Activated CD4-positive, alpha-beta T cell treated with anti-CD3 and anti-CD28 coated beads, Interleukin-10, Interleukin-2, amounts not matched to agents 100 ng/mL and 50 ng/mL, durations not matched to agents 16 hours and 8 hours (primary cell): ENCODE data around the gene ZNF84.

ENCODE experiments used
- DNase-seq: peaks from one replicate; pipeline ENCODE4 v3.0.0-alpha.2; 2020

The ZNF84 gene

GRCh38 chr12:133037207-133038005 is at the start of gene ZNF84:
Gene ZNF84 (plus strand): TSS chr12:133037509. CDS start chr12:133041468, 3,959 bp downstream.
- DNase-seq: peak; percentile 97

GRCh38 chr12:132998741-132999140 is 38.6 kb upstream of the ZNF84 start:
- DNase-seq: no peak

DNA sequence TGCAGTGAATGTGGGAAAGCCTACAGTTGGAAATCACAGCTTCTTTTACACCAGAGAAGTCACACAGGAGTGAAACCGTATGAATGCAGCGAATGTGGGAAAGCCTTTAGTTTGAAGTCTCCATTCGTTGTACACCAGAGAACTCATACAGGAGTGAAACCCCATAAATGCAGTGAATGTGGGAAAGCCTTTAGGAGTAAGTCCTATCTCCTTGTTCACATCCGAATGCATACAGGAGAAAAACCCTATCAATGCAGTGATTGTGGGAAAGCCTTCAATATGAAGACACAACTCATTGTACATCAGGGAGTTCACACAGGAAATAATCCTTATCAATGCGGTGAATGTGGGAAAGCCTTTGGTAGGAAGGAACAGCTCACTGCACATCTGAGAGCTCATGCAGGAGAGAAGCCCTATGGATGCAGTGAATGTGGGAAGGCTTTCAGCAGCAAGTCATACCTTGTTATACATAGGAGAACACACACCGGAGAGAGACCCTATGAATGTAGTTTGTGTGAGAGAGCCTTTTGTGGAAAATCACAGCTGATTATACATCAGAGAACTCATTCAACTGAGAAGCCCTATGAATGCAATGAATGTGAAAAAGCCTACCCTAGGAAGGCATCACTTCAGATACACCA is 26.5 kb upstream of the ZNF84 start:
- no peak for DNase-seq

DNA sequence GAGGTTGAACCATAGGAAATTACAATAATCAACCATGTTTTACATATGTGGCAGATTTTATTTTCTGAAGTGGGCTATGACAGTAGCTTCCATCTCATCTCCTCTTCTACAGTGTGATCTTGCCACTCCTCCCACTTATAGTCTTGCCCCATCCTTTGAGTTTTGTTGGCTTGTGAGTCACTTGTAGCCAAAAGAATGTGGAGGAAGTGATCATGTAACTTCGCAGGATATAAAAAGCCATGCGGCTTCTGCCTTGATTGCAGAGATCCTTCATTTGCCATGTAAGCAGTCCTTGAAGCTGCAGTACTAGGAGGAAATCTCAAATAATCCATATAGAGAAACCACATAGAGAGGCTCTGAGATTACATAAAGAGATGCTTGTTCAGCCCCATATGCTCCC is 13.7 kb upstream of the ZNF84 start:
- DNase-seq: no peak

- no peak for DNase-seq
Measured at GRCh38 chr12:133026996-133027395, 10.3 kb upstream of the ZNF84 start.

DNA sequence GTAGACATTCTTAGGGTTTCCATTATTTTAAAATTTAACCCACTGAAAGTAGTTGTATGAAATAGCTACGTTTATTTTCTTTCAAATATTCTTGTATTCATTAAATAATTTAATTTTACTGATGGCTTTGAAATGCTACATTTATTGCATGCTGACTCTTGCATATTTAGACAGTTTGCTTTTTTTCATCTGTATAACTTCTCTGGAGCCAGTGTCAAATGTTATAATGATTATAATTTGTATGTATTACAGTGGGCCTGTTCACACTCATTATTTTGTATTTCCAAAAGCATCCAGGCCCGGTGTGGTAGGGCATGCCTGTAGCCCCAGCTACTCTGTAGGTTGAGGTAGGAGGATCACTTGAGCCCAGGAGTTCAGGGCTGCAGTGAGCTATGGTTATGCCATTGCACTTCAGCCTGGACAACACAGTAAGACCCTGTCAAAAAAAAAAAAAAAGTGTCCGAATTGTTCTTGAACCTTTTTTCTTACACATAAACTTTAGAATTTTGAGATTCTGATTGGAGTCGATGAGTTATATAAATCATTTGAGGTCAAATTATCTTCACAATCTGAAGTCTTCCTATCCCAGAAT is 905 bp downstream of the ZNF84 start:
- DNase-seq: no peak

DNA sequence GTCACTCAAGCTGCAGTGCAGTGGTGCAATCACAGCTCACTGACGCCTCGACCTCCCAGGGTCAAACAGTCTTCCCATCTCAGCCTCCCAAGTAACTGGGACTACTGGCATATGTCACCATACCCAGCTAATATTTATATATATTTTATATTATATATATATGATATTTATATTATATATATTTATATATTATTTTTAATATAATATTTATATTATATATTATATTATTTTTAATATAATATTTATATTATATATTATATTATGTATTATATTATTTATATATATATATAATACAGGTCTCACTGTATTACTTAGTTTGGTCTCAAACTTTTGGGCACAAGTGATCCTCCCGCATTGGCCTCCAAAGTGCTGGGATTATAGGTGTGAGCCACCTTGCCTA is 9.4 kb downstream of the ZNF84 start:
- DNase-seq: no peak

- DNase-seq: no peak
Measured at GRCh38 chr12:133057446-133057845, 20.1 kb downstream of the ZNF84 start.

- DNase-seq: no peak
Measured at GRCh38 chr12:133058203-133059113, 21.1 kb downstream of the ZNF84 start.

GRCh38 chr12:133061954-133062353 is 24.6 kb downstream of the ZNF84 start:
- no peak for DNase-seq

DNA sequence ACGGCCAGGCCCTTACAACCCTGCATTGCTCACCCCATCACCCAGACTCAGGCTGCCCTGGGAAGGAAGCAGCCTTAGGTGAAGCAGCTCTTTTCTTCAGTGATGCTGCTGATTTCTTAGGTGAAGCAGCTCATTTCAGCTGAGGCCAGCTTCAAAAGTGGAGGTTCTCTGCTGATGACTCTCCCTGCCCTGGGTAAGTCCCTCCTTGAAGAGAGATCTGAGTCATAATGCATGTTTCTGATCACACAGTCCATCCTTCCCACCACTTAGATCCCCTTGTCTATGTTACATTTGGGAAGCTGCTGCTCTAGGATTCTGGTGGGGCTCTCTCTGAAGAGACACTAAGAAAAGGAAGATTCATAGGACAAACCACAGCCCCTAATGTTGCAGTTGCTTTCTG is 26.2 kb downstream of the ZNF84 start:
- DNase-seq: no peak

GRCh38 chr12:133073836-133074235 is 36.5 kb downstream of the ZNF84 start:
- DNase-seq: no peak

DNA sequence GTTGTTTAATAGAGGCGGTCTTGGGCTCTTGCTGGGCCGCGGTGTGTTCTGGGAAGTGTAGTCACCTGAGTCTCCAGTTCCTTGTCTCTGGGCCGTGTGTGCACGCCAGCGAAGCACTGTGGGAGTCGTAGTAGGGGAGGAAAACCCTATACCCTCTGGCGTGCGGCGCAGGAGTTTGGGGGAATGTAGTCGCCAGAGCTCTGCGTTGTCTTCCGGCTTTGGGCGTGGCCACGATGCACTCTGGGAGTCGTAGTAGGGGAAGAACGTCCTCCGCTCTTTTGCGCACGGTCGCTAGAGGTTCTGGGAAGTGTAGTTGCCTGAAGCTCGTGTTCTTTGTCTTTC is 42.7 kb downstream of the ZNF84 start:
- peak; percentile 95 for DNase-seq

DNA sequence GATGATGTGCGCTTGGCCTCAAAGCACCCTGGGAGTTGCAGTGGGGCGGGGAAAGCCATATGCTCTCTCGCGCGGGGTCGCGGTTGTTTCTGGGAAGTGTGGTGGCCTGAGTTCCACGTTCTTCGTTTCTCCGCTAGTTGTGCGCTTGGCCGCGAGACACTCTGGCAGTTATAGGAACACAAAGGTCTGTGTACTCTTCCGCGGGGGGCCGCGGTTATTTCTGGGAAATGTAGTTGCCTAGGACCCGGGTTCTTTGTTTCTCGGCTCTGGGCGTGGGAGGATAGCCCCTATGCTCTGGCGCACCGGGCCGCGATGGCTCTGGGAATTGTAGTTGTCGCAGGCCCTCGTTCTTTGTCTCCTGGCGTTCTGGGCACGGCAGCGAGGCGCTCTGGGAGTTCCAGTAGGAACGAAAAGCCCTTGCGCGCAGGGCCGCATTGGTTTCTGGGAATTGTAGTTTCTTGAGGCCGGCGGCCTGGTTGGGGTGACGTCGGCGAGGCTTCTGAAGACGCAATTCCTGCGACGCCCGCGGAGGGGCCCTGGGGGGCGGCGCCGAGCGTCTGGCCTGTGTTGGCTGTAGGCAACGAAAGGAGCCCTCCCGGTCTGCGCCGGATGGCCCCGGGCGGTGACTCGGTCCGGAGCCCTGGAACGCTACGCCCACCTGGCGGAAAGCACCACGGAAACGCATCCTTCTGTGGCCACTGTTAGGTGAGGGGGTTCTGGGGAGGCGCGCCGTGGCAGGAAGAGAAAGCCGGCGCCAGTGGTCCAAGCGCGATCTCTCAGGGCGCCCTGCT is 43.3 kb downstream of the ZNF84 start, which contains the start of gene ZNF140:
Gene ZNF140 (plus strand): TSS at position 556 of the 791 bp plus-strand sequence. CDS start 398 bp downstream, outside the sequence.
- peak; percentile 95 for DNase-seq

- DNase-seq: no peak
Measured at GRCh38 chr12:133081159-133081780, 44.0 kb downstream of the ZNF84 start.

- DNase-seq: no peak
Measured at GRCh38 chr12:133083345-133083744, 46.0 kb downstream of the ZNF84 start.

DNA sequence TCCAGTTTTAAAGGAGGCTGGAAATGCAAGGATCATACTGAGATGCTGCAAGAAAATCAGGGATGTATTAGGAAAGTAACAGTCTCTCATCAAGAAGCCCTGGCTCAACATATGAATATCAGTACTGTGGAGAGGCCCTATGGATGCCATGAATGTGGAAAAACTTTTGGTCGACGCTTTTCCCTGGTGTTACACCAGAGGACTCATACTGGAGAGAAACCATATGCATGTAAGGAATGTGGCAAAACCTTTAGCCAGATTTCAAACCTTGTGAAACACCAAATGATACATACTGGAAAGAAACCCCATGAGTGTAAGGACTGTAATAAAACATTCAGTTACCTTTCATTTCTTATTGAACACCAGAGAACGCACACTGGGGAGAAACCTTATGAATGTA is 68.3 kb downstream of the ZNF84 start:
- no peak for DNase-seq

DNA sequence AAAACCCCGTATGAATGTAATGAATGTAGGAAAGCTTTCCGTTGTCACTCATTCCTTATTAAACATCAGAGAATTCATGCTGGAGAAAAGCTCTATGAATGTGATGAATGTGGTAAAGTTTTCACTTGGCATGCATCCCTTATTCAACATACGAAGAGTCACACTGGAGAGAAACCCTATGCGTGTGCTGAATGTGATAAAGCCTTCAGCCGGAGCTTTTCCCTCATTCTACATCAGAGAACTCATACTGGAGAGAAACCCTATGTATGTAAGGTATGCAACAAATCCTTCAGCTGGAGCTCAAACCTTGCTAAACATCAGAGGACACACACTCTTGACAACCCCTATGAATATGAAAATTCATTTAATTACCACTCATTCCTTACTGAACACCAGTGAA is 68.9 kb downstream of the ZNF84 start:
- no peak for DNase-seq

DNA sequence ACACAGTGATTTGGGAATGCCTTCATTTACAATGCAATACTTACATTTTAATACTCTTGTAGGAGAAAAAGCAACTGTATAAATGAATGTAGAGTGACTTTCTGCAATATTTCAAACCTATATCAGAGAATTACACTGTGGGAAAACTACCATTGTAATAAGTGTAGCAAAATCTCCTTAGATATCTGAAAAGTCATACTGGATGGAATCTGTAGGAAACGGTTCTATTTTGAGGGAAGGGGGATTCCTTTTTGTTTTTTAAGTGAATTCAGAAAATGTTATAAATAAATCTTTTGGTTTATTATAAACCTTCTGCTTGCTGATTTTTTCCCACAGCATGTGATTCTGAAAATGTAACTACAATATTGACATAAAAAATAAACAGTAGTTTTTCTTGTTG is 69.8 kb downstream of the ZNF84 start:
- no peak for DNase-seq

DNA sequence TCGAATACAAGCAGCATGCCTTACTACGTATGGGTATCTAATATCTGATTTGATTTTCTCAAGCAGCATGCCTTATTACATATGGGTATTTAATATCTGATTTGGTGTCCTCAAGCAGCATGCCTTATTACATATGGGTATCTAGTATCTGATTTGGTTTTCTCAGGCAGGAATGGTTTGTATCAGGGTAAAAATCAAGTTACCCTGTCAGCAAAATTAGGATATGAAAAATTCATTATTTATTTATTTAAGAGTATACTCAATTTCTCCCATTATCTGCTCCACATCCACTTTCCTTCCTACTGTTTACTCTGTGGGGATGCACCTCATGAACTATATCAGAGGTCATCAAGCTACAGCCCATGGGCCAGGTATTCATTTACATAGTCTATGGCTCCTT is 70.8 kb downstream of the ZNF84 start:
- DNase-seq: no peak
